Esophagus muscularis mucosa (tissue), 4 donors: Measurements from ENCODE around the gene TRMT44.

Experiments
- EP300 ChIP-seq: sonication (generic); formaldehyde crosslinking; IDR thresholded peaks from one replicate; pipeline ENCODE4 v1.6.1; 2017; ENCODE audit warnings: antibody characterized with exemption
- POLR2AphosphoS5 ChIP-seq, 2 donors: sonication (generic); formaldehyde crosslinking; IDR thresholded peaks; one replicate each; pipeline ENCODE4 v1.6.1; 2017; ENCODE audit warnings: antibody characterized with exemption in 2 of 2
- TF ChIP-seq, protein P1 (sequence below), 3 experiments: fragments of 200-600 bp in 2 of 3; fragments of 450-650 bp in 1 of 3; sonication (generic) in 2 of 3; IDR thresholded peaks; one replicate each; pipeline ENCODE4 v1.5.1; 2017 to 2019; ENCODE audit warnings: antibody characterized with exemption in 3 of 3, mild to moderate bottlenecking in 2 of 3, moderate library complexity in 1 of 3

DNA sequence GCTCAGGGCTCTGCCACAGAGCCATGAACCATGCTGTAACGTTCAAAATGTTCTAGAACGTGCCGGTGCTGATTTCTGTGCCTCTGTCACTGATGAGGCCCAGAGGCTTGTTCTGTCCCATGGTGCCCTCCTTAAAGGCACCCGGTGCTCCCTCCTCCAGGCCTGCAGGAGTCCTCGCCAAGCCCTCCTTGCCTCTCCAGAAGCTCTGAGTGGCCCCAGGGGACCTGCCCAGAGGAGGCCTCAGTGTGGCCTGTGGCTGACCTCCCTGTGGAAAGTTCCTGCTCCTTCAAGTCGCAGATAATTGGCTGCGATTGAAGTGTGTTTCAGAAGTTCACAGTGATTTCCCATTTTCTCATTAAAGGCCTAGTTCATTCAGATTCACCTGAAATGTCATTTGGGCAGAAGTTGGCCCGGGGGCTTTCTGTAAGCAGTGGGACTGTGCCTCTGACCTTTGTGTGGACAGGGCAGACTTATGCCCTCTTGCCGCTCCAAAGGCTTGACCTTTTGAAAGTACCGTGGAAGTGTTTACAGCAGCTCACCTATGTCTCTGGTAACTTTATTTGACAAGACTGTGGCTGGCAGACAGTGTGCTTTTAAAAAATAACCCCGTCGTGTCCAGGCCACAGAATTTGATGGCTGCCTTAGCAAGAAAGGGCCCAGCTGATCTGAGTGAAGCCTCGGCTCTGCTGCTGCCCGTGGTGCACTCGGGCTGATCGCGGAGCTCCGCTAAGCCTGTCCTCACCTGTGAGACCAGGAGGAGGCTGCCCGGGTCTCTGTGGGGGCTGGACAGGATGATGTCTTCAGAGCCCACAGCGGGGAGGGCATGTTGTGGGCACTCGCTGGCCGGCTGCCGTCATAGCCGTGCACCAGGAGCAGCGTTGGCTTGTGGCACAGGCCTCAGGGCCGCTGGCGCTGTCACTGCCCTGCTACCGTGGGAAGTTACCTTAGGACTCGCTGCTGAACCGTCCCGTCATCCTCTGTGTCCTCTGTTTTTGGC is 25.3 kb downstream of the TRMT44 start:
- TF ChIP-seq, protein P1, sequence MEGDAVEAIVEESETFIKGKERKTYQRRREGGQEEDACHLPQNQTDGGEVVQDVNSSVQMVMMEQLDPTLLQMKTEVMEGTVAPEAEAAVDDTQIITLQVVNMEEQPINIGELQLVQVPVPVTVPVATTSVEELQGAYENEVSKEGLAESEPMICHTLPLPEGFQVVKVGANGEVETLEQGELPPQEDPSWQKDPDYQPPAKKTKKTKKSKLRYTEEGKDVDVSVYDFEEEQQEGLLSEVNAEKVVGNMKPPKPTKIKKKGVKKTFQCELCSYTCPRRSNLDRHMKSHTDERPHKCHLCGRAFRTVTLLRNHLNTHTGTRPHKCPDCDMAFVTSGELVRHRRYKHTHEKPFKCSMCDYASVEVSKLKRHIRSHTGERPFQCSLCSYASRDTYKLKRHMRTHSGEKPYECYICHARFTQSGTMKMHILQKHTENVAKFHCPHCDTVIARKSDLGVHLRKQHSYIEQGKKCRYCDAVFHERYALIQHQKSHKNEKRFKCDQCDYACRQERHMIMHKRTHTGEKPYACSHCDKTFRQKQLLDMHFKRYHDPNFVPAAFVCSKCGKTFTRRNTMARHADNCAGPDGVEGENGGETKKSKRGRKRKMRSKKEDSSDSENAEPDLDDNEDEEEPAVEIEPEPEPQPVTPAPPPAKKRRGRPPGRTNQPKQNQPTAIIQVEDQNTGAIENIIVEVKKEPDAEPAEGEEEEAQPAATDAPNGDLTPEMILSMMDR (IDR thresholded peaks at IDR 0.05): no peak
- TF ChIP-seq POLR2AphosphoS5 (IDR thresholded peaks at IDR 0.05) (no peak), EP300 (no peak)
